COLO668 (cell line): ENCODE results near the gene POP5.

Experiments used
- DNase-seq: peaks from one replicate; lab custom pipeline; 2025; ENCODE audit not compliant: unreplicated experiment; lab: John Stamatoyannopoulos, UW

The POP5 gene

GRCh38 chr12:120590741-120591407 lies 9.7 kb upstream of the POP5 start:
- no peak for DNase-seq

GRCh38 chr12:120588948-120589930 lies 8.0 kb upstream of the POP5 start:
- no peak for DNase-seq

- no peak for DNase-seq
These were observed 7.2 kb upstream of the POP5 start for GRCh38 chr12:120588371-120588770.

- no peak for DNase-seq
These were observed 5.7 kb upstream of the POP5 start for GRCh38 chr12:120586860-120587259.

- DNase-seq, result no peak
These were observed 5.0 kb upstream of the POP5 start for GRCh38 chr12:120586206-120586605.

- peak; percentile 68 for DNase-seq
These were observed 3.3 kb upstream of the POP5 start for GRCh38 chr12:120584343-120585149.

GRCh38 chr12:120583478-120584030 lies 2.4 kb upstream of the POP5 start:
- peak; percentile 72 for DNase-seq

- no peak for DNase-seq
These were observed 796 bp upstream of the POP5 start for GRCh38 chr12:120581998-120582397.

GRCh38 chr12:120579179-120579578 lies 2.0 kb downstream of the POP5 start:
- no peak for DNase-seq

- DNase-seq, result no peak
These were observed 7.1 kb downstream of the POP5 start for GRCh38 chr12:120574106-120574505.

- no peak for DNase-seq
These were observed 7.6 kb downstream of the POP5 start for GRCh38 chr12:120573560-120573959.

- no peak for DNase-seq
These were observed 9.9 kb downstream of the POP5 start for GRCh38 chr12:120571299-120571698.

- no peak for DNase-seq
These were observed 17.7 kb downstream of the POP5 start for GRCh38 chr12:120563495-120563894.

GRCh38 chr12:120562906-120563305 lies 18.3 kb downstream of the POP5 start:
- no peak for DNase-seq

- DNase-seq, result no peak
These were observed 23.6 kb downstream of the POP5 start for GRCh38 chr12:120557589-120557988.

- no peak for DNase-seq
These were observed 26.5 kb downstream of the POP5 start for GRCh38 chr12:120554678-120555077.

- no peak for DNase-seq
These were observed 35.2 kb downstream of the POP5 start for GRCh38 chr12:120546050-120546386.

- no peak for DNase-seq
These were observed 36.5 kb downstream of the POP5 start for GRCh38 chr12:120544691-120545090.

GRCh38 chr12:120542166-120542565 lies 39.0 kb downstream of the POP5 start:
- no peak for DNase-seq

- no peak for DNase-seq
These were observed 40.8 kb downstream of the POP5 start for GRCh38 chr12:120540445-120540844.

GRCh38 chr12:120539303-120539702 lies 41.9 kb downstream of the POP5 start:
- DNase-seq, result no peak
